ENCODE measurements around the gene RBM38.

- TF ChIP-seq CTCF (IDR thresholded peaks at IDR 0.05) (no peak), POLR2A (IDR thresholded peaks at IDR 0.05) (no peak)
Observed at GRCh38 chr20:57414867-57415592, 23.8 kb downstream of the RBM38 start.

All from esophagus squamous epithelium (tissue), 4 donors.